Caki2 (cell line): ENCODE results near the gene SPATS2L. TPM values are rescaled to one million over a fixed set of nuclear protein-coding genes. Genes with fewer than 3 reads are reported as not detected.

Experiments used
- DNase-seq: peaks from one replicate; pipeline ENCODE4 v3.0.0-alpha.2; 2015; ENCODE audit warnings: low read depth
- in situ Hi-C: cut with HindIII; loops from 2 replicates; pipeline ENCODE4 v1.10.0; 2016; ENCODE audit warnings: low sequenced_read_pairs, low pct_unique_long_range_greater_than_20kb, mixed read lengths
- total RNA-seq: library from RNA; depleted of rRNA; stranded (reverse); fragments of >200 nt; shearing (Covaris generic); gene quantifications from 2 replicates; pipeline ENCODE4 v1.2.3, GENCODE V29; 2014; ENCODE audit warnings: low replicate concordance

The SPATS2L gene
- total RNA-seq, 1 experiment from 2014 or later, result 34.6 TPM

GRCh38 chr2:200416878-200417277 lies 110.4 kb downstream of the SPATS2L start:
- in situ Hi-C loops, result no loop called here
- no peak for DNase-seq

GRCh38 chr2:200417366-200417765 lies 110.9 kb downstream of the SPATS2L start:
- in situ Hi-C loops, result no loop called here
- DNase-seq, result no peak

- DNase-seq, result no peak
- in situ Hi-C loops, result no loop called here
These were observed 111.9 kb downstream of the SPATS2L start for GRCh38 chr2:200418399-200418798.

GRCh38 chr2:200419325-200419724 lies 112.8 kb downstream of the SPATS2L start:
- in situ Hi-C loops, result no loop called here
- DNase-seq, result no peak

- no peak for DNase-seq
- in situ Hi-C loops, result no loop called here
These were observed 114.8 kb downstream of the SPATS2L start for GRCh38 chr2:200421270-200421669.

- no peak for DNase-seq
- in situ Hi-C loops, result no loop called here
These were observed 115.6 kb downstream of the SPATS2L start for GRCh38 chr2:200422071-200422470.

- DNase-seq, result no peak
- in situ Hi-C loops, result no loop called here
These were observed 116.2 kb downstream of the SPATS2L start for GRCh38 chr2:200422532-200423261.

GRCh38 chr2:200423541-200423940 lies 117.0 kb downstream of the SPATS2L start:
- in situ Hi-C loops, result no loop called here
- DNase-seq, result no peak

- in situ Hi-C loops, result no loop called here
- no peak for DNase-seq
These were observed 118.7 kb downstream of the SPATS2L start for GRCh38 chr2:200425026-200425821.

GRCh38 chr2:200426754-200427153 lies 120.3 kb downstream of the SPATS2L start:
- in situ Hi-C loops, result no loop called here
- DNase-seq, result no peak

GRCh38 chr2:200428961-200429665 lies 122.6 kb downstream of the SPATS2L start:
- in situ Hi-C loops, result no loop called here
- DNase-seq, result no peak

- in situ Hi-C loops, result no loop called here
- no peak for DNase-seq
These were observed 123.5 kb downstream of the SPATS2L start for GRCh38 chr2:200430017-200430416.

- in situ Hi-C loops, result no loop called here
- DNase-seq, result no peak
These were observed 125.7 kb downstream of the SPATS2L start for GRCh38 chr2:200431996-200432705.

GRCh38 chr2:200435379-200435778 lies 128.9 kb downstream of the SPATS2L start:
- in situ Hi-C loops, result no loop called here
- DNase-seq, result no peak

GRCh38 chr2:200438251-200438650 lies 131.8 kb downstream of the SPATS2L start:
- no peak for DNase-seq
- in situ Hi-C loops, result no loop called here

- in situ Hi-C loops, result no loop called here
- DNase-seq, result no peak
These were observed 132.4 kb downstream of the SPATS2L start for GRCh38 chr2:200438846-200439245.

- no peak for DNase-seq
- in situ Hi-C loops, result no loop called here
These were observed 133.5 kb downstream of the SPATS2L start for GRCh38 chr2:200439981-200440380.

- in situ Hi-C loops, result no loop called here
- DNase-seq, result no peak
These were observed 136.0 kb downstream of the SPATS2L start for GRCh38 chr2:200442471-200442870.
